ENCODE measurements around the gene LPCAT2. TPM values are rescaled to one million over a fixed set of nuclear protein-coding genes. Genes with fewer than 3 reads are reported as not detected.

The LPCAT2 gene
- total RNA-seq, 2 donors from 2014 or later: 0.37 to 1.2 TPM

GRCh38 chr16:55624696-55625095 lies 115.8 kb downstream of the LPCAT2 start:
- Mint-ChIP-seq H3K4me1 (no peaks in the 10 kb centered on the region), H3K27ac (no peak overlapping the region), H3K36me3 (ENCODE audit: low read depth) (no peaks in the 10 kb centered on the region), H3K27me3 (peaks cover 11% of the 10 kb centered on the region), H3K4me3 (no peak overlapping the region)
- ATAC-seq: no peak
- no peaks in the 10 kb centered on the region for H3K9me3 ChIP-seq (ENCODE audit: control insufficient read depth, low read length, poor library complexity, severe bottlenecking)
- no peak for DNase-seq

- ATAC-seq: no peak
- no peak for DNase-seq
- no peaks in the 10 kb centered on the region for H3K4me1 Mint-ChIP-seq
- H3K27me3 Mint-ChIP-seq: peaks cover 11% of the 10 kb centered on the region
- no peak overlapping the region for H3K27ac Mint-ChIP-seq
- no peaks in the 10 kb centered on the region for H3K9me3 ChIP-seq (ENCODE audit: control insufficient read depth, low read length, poor library complexity, severe bottlenecking)
- H3K36me3 Mint-ChIP-seq (ENCODE audit: low read depth): no peaks in the 10 kb centered on the region
- no peak overlapping the region for H3K4me3 Mint-ChIP-seq
These were observed 117.0 kb downstream of the LPCAT2 start for GRCh38 chr16:55625843-55626242.

GRCh38 chr16:55628306-55628968 lies 119.6 kb downstream of the LPCAT2 start:
- ATAC-seq: no peak
- no peaks in the 10 kb centered on the region for H3K4me1 Mint-ChIP-seq
- H3K27me3 Mint-ChIP-seq: peaks cover 11% of the 10 kb centered on the region
- H3K9me3 ChIP-seq (ENCODE audit: control insufficient read depth, low read length, poor library complexity, severe bottlenecking): no peaks in the 10 kb centered on the region
- H3K4me3 Mint-ChIP-seq: no peak overlapping the region
- H3K36me3 Mint-ChIP-seq (ENCODE audit: low read depth): no peaks in the 10 kb centered on the region
- H3K27ac Mint-ChIP-seq: no peak overlapping the region
- no peak for DNase-seq

GRCh38 chr16:55630774-55631173 lies 121.9 kb downstream of the LPCAT2 start:
- no peaks in the 10 kb centered on the region for H3K4me1 Mint-ChIP-seq
- H3K36me3 Mint-ChIP-seq (ENCODE audit: low read depth): no peaks in the 10 kb centered on the region

GRCh38 chr16:55632259-55632658 lies 123.4 kb downstream of the LPCAT2 start:
- no peaks in the 10 kb centered on the region for H3K9me3 ChIP-seq (ENCODE audit: control insufficient read depth, low read length, poor library complexity, severe bottlenecking)
- peaks cover 28% of the 10 kb centered on the region for H3K27me3 Mint-ChIP-seq
- H3K4me1 Mint-ChIP-seq: no peaks in the 10 kb centered on the region
- no peak overlapping the region for H3K4me3 Mint-ChIP-seq
- DNase-seq (no peak), ATAC-seq (no peak)
- H3K27ac Mint-ChIP-seq: no peak overlapping the region
- no peaks in the 10 kb centered on the region for H3K36me3 Mint-ChIP-seq (ENCODE audit: low read depth)

More at GRCh38 chr16:55630774-55631173, 121.9 kb downstream of the LPCAT2 start:
- no peak for ATAC-seq
- no peak for DNase-seq
- no peak overlapping the region for H3K4me3 Mint-ChIP-seq
- H3K27ac Mint-ChIP-seq: no peak overlapping the region
- H3K9me3 ChIP-seq (ENCODE audit: control insufficient read depth, low read length, poor library complexity, severe bottlenecking): no peaks in the 10 kb centered on the region
- peaks cover 24% of the 10 kb centered on the region for H3K27me3 Mint-ChIP-seq

- Mint-ChIP-seq H3K27me3 (peaks cover 36% of the 10 kb centered on the region), H3K4me1 (no peaks in the 10 kb centered on the region)
These were observed 125.3 kb downstream of the LPCAT2 start for GRCh38 chr16:55634193-55634592.

More at GRCh38 chr16:55634193-55634592, 125.3 kb downstream of the LPCAT2 start:
- no peaks in the 10 kb centered on the region for H3K9me3 ChIP-seq (ENCODE audit: control insufficient read depth, low read length, poor library complexity, severe bottlenecking)
- Mint-ChIP-seq H3K27ac (no peak overlapping the region), H3K36me3 (ENCODE audit: low read depth) (no peaks in the 10 kb centered on the region), H3K4me3 (no peak overlapping the region)
- DNase-seq (no peak), ATAC-seq (no peak)

Other genes with a start within 250 kb of the LPCAT2 start
- not detected for gene IRX6, start 184.9 kb upstream of the LPCAT2 start, total RNA-seq
- gene MMP2, start 29.9 kb upstream of the LPCAT2 start, total RNA-seq: not detected
- not detected for gene CAPNS2, start 57.6 kb downstream of the LPCAT2 start, total RNA-seq
- not detected for gene SLC6A2, start 146.9 kb downstream of the LPCAT2 start, total RNA-seq